Measurements from ENCODE around the gene ST6GALNAC1.

ST6GALNAC1 gene

DNA sequence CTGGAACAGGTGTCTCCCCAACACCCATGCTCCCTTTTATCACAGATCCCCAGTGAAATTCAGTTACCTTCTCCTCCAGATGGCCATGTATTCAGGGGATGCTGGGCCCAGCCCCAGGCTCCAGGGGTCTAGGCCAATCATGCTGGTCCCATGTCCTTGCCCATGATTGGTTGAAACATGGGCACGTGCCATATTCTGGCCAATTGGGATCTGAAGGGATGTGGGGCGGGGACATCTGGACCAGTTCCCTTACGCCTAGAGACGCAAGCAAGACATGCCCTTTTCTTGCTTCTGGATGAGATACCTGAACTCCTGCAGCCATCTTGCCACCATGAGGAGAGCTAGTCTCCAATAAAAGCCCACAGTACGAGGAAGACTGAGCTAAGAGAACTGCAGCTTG lies 31.0 kb upstream of the ST6GALNAC1 start:
- no peak for DNase-seq

DNA sequence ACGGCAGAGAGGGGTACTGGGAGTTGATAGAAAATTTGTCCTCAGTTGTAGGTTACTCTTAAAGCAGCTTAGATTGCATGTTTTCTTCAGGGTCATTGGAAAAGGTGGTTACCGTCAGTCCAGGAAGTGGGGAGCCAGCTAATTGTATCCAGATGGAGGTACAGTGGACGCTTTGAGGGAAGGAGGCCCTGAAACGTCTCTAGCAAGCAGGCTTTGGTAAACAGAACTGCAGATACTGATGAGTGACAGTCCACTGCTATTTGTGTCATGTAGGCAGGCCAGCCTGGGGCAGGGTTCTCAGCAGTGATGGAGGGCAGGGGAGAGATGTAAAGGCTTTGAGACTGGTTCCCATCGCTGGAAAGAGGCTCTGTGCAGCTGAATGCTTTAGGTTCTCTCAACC lies 30.2 kb upstream of the ST6GALNAC1 start:
- DNase-seq: no peak

DNA sequence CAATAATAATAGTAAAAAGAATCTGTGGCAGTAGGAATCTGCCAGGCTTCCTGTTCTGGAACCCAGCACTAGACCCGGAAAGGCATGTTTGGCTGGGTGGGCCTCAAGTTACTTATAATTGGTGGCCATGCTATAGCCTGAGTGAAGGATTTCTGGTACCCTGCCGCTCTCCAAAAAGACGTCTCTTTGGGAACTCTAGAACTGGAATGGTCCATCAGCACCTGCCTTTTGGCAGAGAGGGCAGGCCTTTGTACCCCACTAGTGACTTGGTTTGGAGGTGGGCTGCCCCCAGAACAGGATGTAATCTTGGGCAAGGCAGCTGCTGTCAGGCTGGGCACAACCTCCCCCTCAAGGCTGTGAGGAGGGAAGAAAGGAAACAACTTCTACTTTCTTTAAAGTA lies 29.3 kb upstream of the ST6GALNAC1 start:
- DNase-seq: no peak

DNA sequence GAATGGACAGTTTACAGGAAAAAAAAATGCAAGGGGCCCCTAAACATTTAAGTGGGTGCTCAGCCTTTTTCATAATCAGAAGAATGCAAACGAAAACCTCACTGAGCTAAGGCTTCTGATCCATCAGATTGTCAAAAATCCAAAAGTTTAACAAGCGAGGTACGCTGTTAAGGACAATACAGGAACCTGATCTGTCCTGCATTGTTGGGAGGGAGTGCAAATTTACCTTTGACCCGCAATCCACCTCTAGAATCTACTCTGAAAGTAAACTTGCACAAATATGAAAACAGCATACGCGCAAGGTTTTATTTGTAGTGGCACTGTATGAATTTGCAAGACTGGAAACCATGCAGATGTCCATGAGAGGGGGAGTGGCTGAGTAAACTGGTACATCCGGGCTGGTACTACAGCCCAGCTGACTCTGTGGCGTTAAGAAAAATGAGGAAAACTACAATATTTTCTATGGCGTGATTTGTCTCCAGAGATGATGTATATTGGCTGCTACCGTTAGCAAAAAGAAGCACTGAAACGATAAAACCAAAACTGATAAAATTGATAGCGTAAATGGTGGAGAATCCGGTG lies 28.8 kb upstream of the ST6GALNAC1 start:
- DNase-seq: no peak

GRCh38 chr17:76671912-76672262 lies 28.3 kb upstream of the ST6GALNAC1 start:
- no peak for DNase-seq

DNA sequence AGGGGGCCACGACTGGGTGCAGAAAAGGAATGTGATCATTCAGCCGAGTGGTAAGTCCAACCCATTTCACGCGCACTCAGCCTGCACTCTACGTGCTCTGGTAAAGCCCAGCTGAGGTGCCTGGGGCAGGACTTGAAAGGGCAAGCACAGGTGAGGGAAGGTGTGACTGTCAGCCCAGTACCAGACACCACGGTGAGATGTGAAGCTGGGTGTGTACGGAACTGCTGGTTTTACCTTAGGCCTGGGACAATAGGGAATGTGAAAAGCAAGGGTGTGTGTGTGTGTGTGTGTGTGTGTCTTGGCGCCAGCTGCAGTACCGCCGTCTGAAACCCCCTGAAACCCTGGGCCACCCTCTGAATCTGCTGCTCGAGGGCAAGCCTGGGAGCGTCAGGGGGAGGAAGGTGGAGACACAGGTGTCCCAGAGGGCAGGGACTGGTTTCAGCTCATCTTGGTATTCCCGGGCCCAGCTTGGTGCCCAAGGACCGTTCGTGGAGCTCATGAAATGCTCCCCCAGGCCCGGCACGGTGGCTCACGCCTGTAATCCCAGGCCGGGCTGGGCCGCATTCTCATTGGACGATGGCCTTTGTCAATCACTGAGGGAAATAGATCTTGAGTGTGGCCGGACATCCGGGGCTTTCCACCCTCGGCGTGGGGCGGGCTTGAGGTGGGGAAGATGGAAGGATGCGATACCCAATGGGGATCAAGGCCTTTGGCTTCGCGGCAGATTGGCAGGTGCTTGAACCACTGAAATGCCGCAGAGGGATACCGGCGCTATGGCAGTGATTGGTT lies 27.8 kb upstream of the ST6GALNAC1 start:
- DNase-seq: peak; percentile 99

- no peak for DNase-seq
These were observed 27.2 kb upstream of the ST6GALNAC1 start for GRCh38 chr17:76670718-76671122.

DNA sequence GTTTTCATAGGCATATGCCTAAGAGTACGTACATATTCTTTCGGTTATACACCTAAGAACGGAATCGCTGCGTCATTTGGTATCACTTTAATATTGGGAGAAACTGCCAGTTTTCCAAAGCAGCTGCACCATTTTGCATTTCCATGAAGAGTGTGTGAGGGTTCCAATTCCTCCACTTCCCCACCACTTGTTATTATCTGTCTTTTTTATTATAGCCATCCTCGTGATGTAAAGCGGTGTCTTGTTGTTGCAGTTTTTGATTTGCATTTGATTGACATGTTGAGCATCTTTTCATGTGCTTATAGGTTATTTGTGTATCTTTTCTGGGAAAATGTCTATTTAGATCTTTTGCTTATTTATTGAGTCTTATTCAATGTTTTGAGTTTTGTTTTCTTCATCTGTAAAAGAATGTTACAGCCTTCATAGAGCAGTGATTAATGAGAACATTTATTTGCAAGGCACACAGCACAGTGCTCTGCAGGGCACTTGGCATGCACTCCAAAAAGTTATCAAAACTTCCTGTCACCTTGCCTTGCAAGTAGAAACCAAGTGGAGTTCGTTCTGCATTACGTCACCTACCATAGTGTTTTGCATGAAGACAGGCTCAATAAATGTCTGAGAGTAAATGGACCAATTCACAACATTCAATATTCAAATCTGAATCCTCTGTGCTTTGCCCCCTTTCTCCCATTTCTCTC lies 26.6 kb upstream of the ST6GALNAC1 start:
- no peak for DNase-seq

DNA sequence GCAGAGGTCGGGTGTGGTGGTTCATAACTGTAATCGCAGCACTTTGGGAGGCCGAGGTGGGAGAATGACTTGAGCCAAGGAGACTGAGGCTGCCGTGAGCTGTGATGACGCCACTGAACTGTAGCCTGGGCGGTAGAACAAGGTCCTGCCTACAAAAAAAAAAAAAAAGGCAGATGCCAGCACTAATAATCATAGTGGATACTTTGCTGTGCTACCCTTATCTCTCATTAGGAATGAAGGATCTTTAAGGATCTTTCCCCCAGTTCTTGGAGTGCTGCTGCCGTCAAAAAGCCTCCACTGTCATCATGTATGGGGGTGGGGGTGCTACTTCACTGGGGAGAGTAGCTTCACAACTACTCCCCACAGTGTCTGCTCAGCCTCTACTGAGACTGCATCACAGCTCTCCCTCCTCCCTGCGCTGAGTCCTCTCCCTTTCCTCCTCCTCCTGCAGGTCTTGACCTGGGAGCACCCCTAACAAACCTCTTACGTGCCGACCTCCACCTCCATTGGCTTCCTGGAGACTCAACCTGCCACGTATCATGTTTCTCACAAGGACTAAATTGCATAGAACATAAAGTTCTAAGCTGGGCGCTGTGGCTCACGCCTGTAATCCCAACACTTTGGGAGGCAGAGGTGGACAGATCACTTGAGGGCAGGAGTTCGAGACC lies 24.4 kb upstream of the ST6GALNAC1 start:
- no peak for DNase-seq

- DNase-seq: no peak
These were observed 23.9 kb upstream of the ST6GALNAC1 start for GRCh38 chr17:76667491-76667755.

- no peak for DNase-seq
These were observed 17.1 kb upstream of the ST6GALNAC1 start for GRCh38 chr17:76660656-76661042.

DNA sequence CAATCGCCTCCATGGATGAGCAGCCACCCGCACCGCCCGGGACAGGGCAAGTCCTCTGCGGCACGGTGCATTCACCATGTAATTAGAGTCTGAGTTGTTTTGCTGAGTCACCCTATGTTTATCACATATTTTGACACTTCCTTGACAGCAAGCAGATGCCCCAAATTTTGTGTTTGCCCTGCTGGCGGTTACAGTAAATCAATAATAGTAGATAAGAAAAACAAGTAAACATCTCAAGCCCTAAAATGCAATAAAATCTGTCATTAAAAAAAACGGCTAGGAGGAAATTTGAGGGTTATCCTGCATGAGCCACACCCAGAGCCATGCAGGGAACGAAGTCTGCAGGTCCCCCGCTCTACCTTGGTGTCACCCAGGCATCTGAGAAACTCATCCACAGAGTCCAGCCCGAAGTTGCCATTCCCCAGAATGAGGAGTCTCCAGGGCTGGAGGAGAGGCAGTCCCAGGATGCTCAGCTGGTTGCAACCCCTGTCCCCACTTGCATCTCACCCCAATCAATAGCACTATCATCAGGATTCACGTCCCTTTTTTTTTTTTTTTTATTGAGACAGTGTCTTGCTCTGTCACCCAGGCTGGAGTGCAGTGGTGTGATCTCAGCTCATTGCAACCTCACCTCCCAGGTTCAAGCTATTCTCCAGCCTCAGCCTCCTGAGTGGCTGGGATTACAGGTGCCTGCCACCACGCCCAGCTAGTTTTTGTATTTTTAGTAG lies 16.5 kb upstream of the ST6GALNAC1 start:
- no peak for DNase-seq

GRCh38 chr17:76658242-76658662 lies 14.7 kb upstream of the ST6GALNAC1 start:
- no peak for DNase-seq

DNA sequence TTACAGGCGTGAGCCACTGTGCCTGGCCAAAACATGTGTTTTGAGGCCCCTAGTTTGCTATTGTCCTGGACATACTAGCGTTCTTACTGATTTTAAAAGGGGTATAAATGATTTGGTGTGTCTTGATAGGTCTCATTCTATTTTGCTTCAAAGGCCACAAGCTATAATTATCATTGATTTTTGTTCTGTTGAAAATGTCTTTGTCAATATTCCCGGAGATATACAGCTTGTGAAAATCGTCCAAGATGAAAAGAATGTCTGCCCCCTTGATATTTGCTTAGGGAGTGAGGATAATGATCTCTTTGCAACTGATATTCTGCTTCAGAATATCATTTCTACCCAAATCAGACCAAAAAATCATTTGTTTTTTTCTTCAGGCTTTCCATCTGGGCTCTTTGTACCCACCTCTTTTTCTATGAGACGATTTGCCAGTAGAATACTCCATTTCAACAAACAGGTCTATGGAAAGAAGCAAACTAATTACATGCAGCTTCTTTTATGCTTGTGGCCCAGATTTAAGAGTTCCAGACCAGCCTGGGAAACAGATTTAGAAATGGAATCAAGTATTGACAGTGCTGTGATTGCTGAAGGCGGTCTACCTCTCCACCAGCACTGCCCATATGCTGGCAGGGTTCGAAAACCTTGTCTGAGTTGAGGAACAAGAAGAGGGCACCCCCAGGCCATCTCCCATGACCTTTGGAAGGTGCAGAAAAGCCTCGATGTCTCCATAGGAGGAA lies 14.1 kb upstream of the ST6GALNAC1 start:
- DNase-seq: no peak

DNA sequence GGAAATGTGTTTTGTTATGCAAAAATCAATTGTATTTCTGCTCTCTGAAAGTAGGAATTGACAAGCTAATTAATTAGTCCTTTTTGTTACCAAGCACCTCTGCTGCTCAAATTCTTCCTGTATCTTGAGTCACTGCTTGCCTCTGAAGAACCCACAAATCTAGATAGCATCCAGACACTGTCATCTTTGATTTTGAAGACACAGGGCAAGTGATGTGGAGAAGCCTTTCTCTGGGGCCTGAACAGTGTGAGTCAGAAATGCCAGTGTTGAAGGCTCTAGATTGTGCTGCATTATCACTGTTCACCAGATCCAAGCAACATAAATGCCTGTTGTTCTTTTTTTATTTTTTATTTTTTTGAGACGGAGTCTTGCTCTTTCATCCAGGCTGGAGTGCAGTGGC lies 10.9 kb upstream of the ST6GALNAC1 start:
- no peak for DNase-seq

- no peak for DNase-seq
These were observed 6.9 kb upstream of the ST6GALNAC1 start for GRCh38 chr17:76650504-76650903.

GRCh38 chr17:76646712-76647111 lies 3.2 kb upstream of the ST6GALNAC1 start:
- no peak for DNase-seq

GRCh38 chr17:76645481-76645880 lies 1.9 kb upstream of the ST6GALNAC1 start:
- no peak for DNase-seq

- no peak for DNase-seq
These were observed 1.4 kb upstream of the ST6GALNAC1 start for GRCh38 chr17:76644995-76645394.

DNA sequence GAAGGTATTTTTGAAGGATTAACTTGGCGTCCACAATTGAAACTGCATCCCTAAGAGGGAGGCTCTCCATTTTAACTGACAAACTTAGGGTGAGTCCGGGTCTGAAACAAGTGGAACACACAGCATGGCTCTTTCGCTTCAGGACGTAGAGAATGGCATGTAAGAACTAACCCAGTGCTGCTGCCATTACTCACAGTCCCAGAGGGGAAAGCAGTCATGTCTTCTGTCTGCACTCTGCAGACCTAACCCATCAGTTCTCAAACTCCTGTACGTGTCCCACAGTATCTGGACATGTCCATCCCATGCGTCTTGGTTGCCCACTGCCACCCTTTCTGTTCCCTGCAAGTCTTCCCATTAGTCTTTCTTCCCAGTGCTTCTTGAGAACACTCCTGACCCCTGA lies 563 bp downstream of the ST6GALNAC1 start:
- no peak for DNase-seq

- no peak for DNase-seq
These were observed 1.5 kb downstream of the ST6GALNAC1 start for GRCh38 chr17:76642032-76642561.

- no peak for DNase-seq
These were observed 2.1 kb downstream of the ST6GALNAC1 start for GRCh38 chr17:76641501-76641900.

Measured in amniotic stem cell (primary cell).